H1 (cell line): ENCODE results near the gene PIGT.

Source experiments
- ASH2L ChIP-seq: fragments of 200-600, 300-600 bp; sonication (generic); IDR thresholded peaks from one replicate; pipeline ENCODE4 v1.7.1; 2017; ENCODE audit warnings: low read length
- CREB1 ChIP-seq: IDR thresholded peaks from 2 replicates; pipeline ENCODE4 v1.6.1; 2012; ENCODE audit warnings: inconsistent platforms
- EZH2 ChIP-seq: fragments of 200-600 bp; sonication (generic); IDR thresholded peaks from 2 replicates; pipeline ENCODE4 v1.7.1; 2012; ENCODE audit warnings: low read depth, mild to moderate bottlenecking, moderate library complexity, low read length, inconsistent platforms; ENCODE audit not compliant: severe bottlenecking
- JUN ChIP-seq: IDR thresholded peaks from 2 replicates; pipeline ENCODE4 v1.6.1; 2011; ENCODE audit warnings: low read depth, mild to moderate bottlenecking, improper control_type of control experiment, low read length
- JUND ChIP-seq: IDR thresholded peaks from 2 replicates; pipeline ENCODE4 v1.6.1; 2011; ENCODE audit warnings: mild to moderate bottlenecking, improper control_type of control experiment, low read length
- KDM1A ChIP-seq: fragments of 200-600, 300-600 bp; sonication (generic); IDR thresholded peaks from 2 replicates; pipeline ENCODE4 v1.7.1; 2016; ENCODE audit warnings: mild to moderate bottlenecking, low read length, borderline replicate concordance
- MAFK ChIP-seq: IDR thresholded peaks from 2 replicates; pipeline ENCODE4 v1.6.1; 2012; ENCODE audit warnings: low read depth, mild to moderate bottlenecking, improper control_type of control experiment, low read length
- POLR2A ChIP-seq, 2 experiments: IDR thresholded peaks; 1 replicate in 1 of 2; 2 replicates in 1 of 2; pipeline ENCODE4 v1.6.1; 2011; ENCODE audit warnings: low read depth in 2 of 2, low read length in 2 of 2, mild to moderate bottlenecking in 2 of 2; ENCODE audit errors: control extremely low read depth in 1 of 2
- POLR2AphosphoS5 ChIP-seq: IDR thresholded peaks from 2 replicates; pipeline ENCODE4 v1.6.1; 2011; ENCODE audit warnings: low read depth, low read length
- TAF7 ChIP-seq: optimal IDR thresholded peaks from 2 replicates; pipeline ENCODE3; 2011; ENCODE audit warnings: low read depth, mild to moderate bottlenecking, inconsistent platforms, low read length, moderate library complexity, borderline replicate concordance
- TBP ChIP-seq: IDR thresholded peaks from 2 replicates; pipeline ENCODE4 v1.6.1; 2011; ENCODE audit warnings: low read depth, low read length, improper control_type of control experiment
- TCF12 ChIP-seq: IDR thresholded peaks from 2 replicates; pipeline ENCODE4 v1.6.1; 2011; ENCODE audit warnings: low read depth, mild to moderate bottlenecking, low read length
- TF ChIP-seq, protein P1 (sequence below), 3 experiments: IDR thresholded peaks; 1 replicate in 2 of 3; 2 replicates in 1 of 3; pipeline versions ENCODE4 v1.5.1 to v1.6.1; 2011; ENCODE audit warnings: low read length in 3 of 3, mild to moderate bottlenecking in 3 of 3, inconsistent platforms in 2 of 3, low read depth in 1 of 3, moderate library complexity in 1 of 3; ENCODE audit not compliant: insufficient read depth in 1 of 3; ENCODE audit errors: control extremely low read depth in 1 of 3

DNA sequence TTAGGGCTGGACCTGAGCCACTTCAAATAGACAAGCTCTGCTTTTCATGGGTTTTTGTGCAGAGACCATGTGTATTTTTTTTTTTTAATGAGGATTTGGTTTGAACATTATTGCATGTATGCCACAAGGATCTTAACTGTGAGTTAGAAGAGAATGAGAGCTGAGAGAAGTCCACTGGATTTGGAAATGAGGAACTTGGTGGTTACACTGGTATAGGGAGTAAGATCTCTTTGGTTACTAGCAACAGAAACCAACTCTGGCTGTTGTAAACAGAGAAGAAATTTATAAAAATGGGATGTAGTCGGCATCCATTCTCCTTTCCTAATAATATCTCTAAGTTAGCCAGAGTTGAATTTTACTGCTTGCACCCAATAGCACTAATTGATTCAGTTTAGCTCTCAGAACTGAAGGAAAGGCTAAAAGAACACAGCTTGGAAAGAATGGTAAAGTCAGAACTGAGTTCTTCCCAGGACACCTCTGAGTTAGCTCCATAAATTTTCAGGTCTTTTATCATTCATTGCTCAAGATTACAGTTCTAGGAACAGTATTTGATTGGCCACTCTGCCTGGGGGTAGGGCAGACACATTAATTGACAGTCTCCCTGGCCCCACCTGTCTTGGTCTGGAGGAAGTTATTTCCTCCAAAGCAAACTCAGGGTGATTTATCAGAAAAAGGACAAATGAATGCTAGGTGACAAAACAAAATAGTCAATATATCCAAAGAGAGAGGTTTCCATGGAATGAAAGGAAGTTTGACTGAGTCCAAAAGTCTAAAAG lies 49.7 kb downstream of the PIGT start:
- TF ChIP-seq MAFK (no peak), CREB1 (no peak), EZH2 (no peak), KDM1A (no peak), POLR2A (IDR thresholded peaks at IDR 0.05; ENCODE audit: control extremely low read depth in 1 of 2, low read depth in 2 of 2, low read length in 2 of 2) (no peak), POLR2AphosphoS5 (no peak), TBP (no peak), ASH2L (no peak), TAF7 (no peak), JUND (no peak), TCF12 (no peak), JUN (no peak)
- TF ChIP-seq, protein P1, sequence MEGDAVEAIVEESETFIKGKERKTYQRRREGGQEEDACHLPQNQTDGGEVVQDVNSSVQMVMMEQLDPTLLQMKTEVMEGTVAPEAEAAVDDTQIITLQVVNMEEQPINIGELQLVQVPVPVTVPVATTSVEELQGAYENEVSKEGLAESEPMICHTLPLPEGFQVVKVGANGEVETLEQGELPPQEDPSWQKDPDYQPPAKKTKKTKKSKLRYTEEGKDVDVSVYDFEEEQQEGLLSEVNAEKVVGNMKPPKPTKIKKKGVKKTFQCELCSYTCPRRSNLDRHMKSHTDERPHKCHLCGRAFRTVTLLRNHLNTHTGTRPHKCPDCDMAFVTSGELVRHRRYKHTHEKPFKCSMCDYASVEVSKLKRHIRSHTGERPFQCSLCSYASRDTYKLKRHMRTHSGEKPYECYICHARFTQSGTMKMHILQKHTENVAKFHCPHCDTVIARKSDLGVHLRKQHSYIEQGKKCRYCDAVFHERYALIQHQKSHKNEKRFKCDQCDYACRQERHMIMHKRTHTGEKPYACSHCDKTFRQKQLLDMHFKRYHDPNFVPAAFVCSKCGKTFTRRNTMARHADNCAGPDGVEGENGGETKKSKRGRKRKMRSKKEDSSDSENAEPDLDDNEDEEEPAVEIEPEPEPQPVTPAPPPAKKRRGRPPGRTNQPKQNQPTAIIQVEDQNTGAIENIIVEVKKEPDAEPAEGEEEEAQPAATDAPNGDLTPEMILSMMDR (IDR thresholded peaks at IDR 0.05; ENCODE audit: control extremely low read depth in 1 of 3, insufficient read depth in 1 of 3, low read depth in 1 of 3, low read length in 3 of 3), result no peak
